Epithelial cell of proximal tubule (primary cell): ENCODE results near the gene FBXO21. TPM values are rescaled to one million over a fixed set of nuclear protein-coding genes. Genes with fewer than 3 reads are reported as not detected.

Experiments
- DNase-seq: peaks from one replicate; pipeline ENCODE4 v3.0.0-alpha.2; 2011; ENCODE audit warnings: low read depth
- H3K4me3 ChIP-seq: 2 replicates; pipeline ENCODE4 v1.5.1; 2011; ENCODE audit warnings: low read depth, mild to moderate bottlenecking, low read length
- CTCF ChIP-seq: conservative IDR thresholded peaks from 2 replicates; pipeline ENCODE4 v1.5.1; 2012; ENCODE audit warnings: low read depth, mild to moderate bottlenecking, low read length
- total RNA-seq: library from RNA; depleted of rRNA; stranded (reverse); fragments of >200 nt; gene quantifications from 2 replicates; pipeline ENCODE4 v1.2.3, GENCODE V29; 2015

FBXO21 gene
- total RNA-seq, 1 donor from 2014 or later = 35.7 TPM

GRCh38 chr12:117155278-117156060, 34.8 kb downstream of the FBXO21 start:
- TF ChIP-seq CTCF = peak; percentile 85
- no peak overlapping the region for H3K4me3 ChIP-seq
- peak; percentile 19 for DNase-seq

GRCh38 chr12:117152793-117153775, 37.2 kb downstream of the FBXO21 start:
- DNase-seq = no peak
- H3K4me3 ChIP-seq = no peak overlapping the region
- no peak for TF ChIP-seq CTCF

GRCh38 chr12:117151403-117152031, 38.8 kb downstream of the FBXO21 start:
- no peak for TF ChIP-seq CTCF
- no peak for DNase-seq
- no peak overlapping the region for H3K4me3 ChIP-seq

- H3K4me3 ChIP-seq = no peak overlapping the region
- no peak for TF ChIP-seq CTCF
- no peak for DNase-seq
Observed at GRCh38 chr12:117149431-117149830, 40.8 kb downstream of the FBXO21 start.

GRCh38 chr12:117148642-117149041, 41.6 kb downstream of the FBXO21 start:
- no peak for TF ChIP-seq CTCF
- no peak for DNase-seq
- no peak overlapping the region for H3K4me3 ChIP-seq

GRCh38 chr12:117147639-117148038, 42.6 kb downstream of the FBXO21 start:
- no peak for DNase-seq
- no peak overlapping the region for H3K4me3 ChIP-seq
- no peak for TF ChIP-seq CTCF
